K562 (cell line): ENCODE data around the gene PSMD13. TPM values are rescaled to one million over a fixed set of nuclear protein-coding genes. Genes with fewer than 3 reads are reported as not detected.
A peak's percentile ranks its signal among the peaks of the same experiment; 100 is the strongest.

Experiments
- CREM ChIP-seq: IDR thresholded peaks from 2 replicates; pipeline ENCODE4 v1.6.1; 2014; ENCODE audit warnings: antibody characterized with exemption, low read depth
- CTCFL ChIP-seq: IDR thresholded peaks from 2 replicates; pipeline ENCODE4 v1.6.1; 2011; ENCODE audit warnings: borderline replicate concordance, low read depth, mild to moderate bottlenecking, moderate library complexity, low read length; ENCODE audit not compliant: insufficient read depth, poor library complexity, severe bottlenecking
- FIP1L1 ChIP-seq: fragments of 200-400 bp; formaldehyde crosslinking; IDR thresholded peaks from 2 replicates; pipeline ENCODE4 v1.6.1; 2018; ENCODE audit warnings: mild to moderate bottlenecking, low read depth, low read length; ENCODE audit not compliant: poor library complexity, severe bottlenecking
- GABPB2 ChIP-seq: fragments of 250-450 bp; sonication (Bioruptor Pico); conservative IDR thresholded peaks from 2 replicates; pipeline ENCODE4 v1.5.1; 2021; ENCODE audit warnings: mild to moderate bottlenecking
- HDAC6 ChIP-seq: IDR thresholded peaks from 2 replicates; pipeline ENCODE4 v1.6.1; 2012; ENCODE audit warnings: low read depth, mild to moderate bottlenecking, control low read depth, inconsistent platforms, low read length, moderate library complexity
- HMGXB4 ChIP-seq: sonication (generic); formaldehyde crosslinking; IDR thresholded peaks from 2 replicates; pipeline ENCODE4 v1.8.1; 2023; ENCODE audit warnings: mild to moderate bottlenecking, missing genetic modification reagents
- MEF2D ChIP-seq: conservative IDR thresholded peaks from 2 replicates; pipeline ENCODE4 v1.6.1; 2016; ENCODE audit warnings: low read depth, missing genetic modification characterization, missing compliant biosample characterization
- MIER1 ChIP-seq: fragments of 450-650 bp; IDR thresholded peaks from 2 replicates; pipeline ENCODE4 v1.6.1; 2016; ENCODE audit warnings: antibody characterized with exemption, mild to moderate bottlenecking, low read depth
- RFX7 ChIP-seq: fragments of 250-450 bp; sonication (Bioruptor Pico); IDR thresholded peaks from 2 replicates; pipeline ENCODE4 v1.5.1; 2021; ENCODE audit warnings: mild to moderate bottlenecking
- SAP30 ChIP-seq: fragments of 200-600 bp; sonication (generic); IDR thresholded peaks from 2 replicates; pipeline ENCODE4 v1.6.1; 2012; ENCODE audit warnings: borderline replicate concordance, low read depth, mild to moderate bottlenecking, moderate library complexity, low read length, control low read depth, inconsistent platforms; ENCODE audit not compliant: insufficient read depth, poor library complexity, severe bottlenecking
- SREBF1 ChIP-seq: fragments of 150-350 bp; IDR thresholded peaks from 2 replicates; pipeline ENCODE4 v1.6.1; 2014; ENCODE audit warnings: antibody characterized with exemption, low read depth, low read length, borderline replicate concordance
- SRSF1 ChIP-seq: fragments of 200-400 bp; formaldehyde crosslinking; IDR thresholded peaks from 2 replicates; pipeline ENCODE4 v1.6.1; 2017; ENCODE audit warnings: mild to moderate bottlenecking, low read depth, low read length, moderate library complexity
- TCF7L2 ChIP-seq: fragments of 150-350 bp; IDR thresholded peaks from 2 replicates; pipeline ENCODE4 v1.6.1; 2016; ENCODE audit warnings: low read depth, mild to moderate bottlenecking, low read length, moderate library complexity
- TOE1 ChIP-seq, 2 experiments: fragments of 450-650 bp in 1 of 2; sonication (generic) in 1 of 2; formaldehyde crosslinking in 1 of 2; IDR thresholded peaks; 2 replicates each; pipeline versions ENCODE4 v1.7.1 to v1.8.0; 2016 to 2022; ENCODE audit warnings: borderline replicate concordance in 2 of 2, mild to moderate bottlenecking in 2 of 2, antibody characterized with exemption in 1 of 2, inconsistent platforms in 1 of 2, low read depth in 1 of 2, missing genetic modification reagents in 1 of 2, moderate library complexity in 1 of 2
- XRCC3 ChIP-seq: fragments of 450-650 bp; IDR thresholded peaks from 2 replicates; pipeline ENCODE4 v1.6.1; 2017; ENCODE audit warnings: mild to moderate bottlenecking, moderate library complexity
- ZBTB11 ChIP-seq, 3 experiments: fragments of 200-800 bp in 1 of 3; fragments of 250-450 bp in 1 of 3; fragments of 450-650 bp in 1 of 3; sonication (Bioruptor Pico) in 1 of 3; sonication (Bioruptor generic) in 1 of 3; formaldehyde crosslinking in 1 of 3; IDR thresholded peaks; 2 replicates each; pipeline versions ENCODE4 v1.6.1 to v1.8.0; 2016 to 2022; ENCODE audit warnings: mild to moderate bottlenecking in 2 of 3, missing genetic modification characterization in 2 of 3, missing compliant biosample characterization in 1 of 3, moderate library complexity in 1 of 3
- ZFPM2 ChIP-seq: fragments of 250-450 bp; sonication (Bioruptor Pico); IDR thresholded peaks from 2 replicates; pipeline ENCODE4 v1.5.1; 2022; ENCODE audit warnings: mild to moderate bottlenecking
- ZNF165 ChIP-seq: fragments of 250-450 bp; sonication (Bioruptor Pico); IDR thresholded peaks from 2 replicates; pipeline ENCODE4 v1.4.0; 2020; ENCODE audit warnings: borderline replicate concordance
- polyA plus RNA-seq, 8 experiments: library from polyadenylated mRNA; depleted of rRNA in 4 of 8; stranded (reverse) in 5 of 8; unstranded in 3 of 8; fragments of >200 nt; fragmentation: Nextera tagmentation in 2 of 8; fragmentation: Illumina TruSeq in 1 of 8; extraction: Ambion mirVana in 2 of 8; extraction: Trizol in 1 of 8; gene quantifications; 2 replicates each; pipeline versions ENCODE4 v1.2.1 to v1.2.3, GENCODE V29; 2011 to 2014; ENCODE audit warnings: inconsistent platforms in 1 of 8, missing spikeins in 1 of 8
- total RNA-seq, 7 experiments: library from RNA; depleted of rRNA in 6 of 7; stranded (reverse); fragments of >200 nt in 6 of 7; fragmentation: Illumina TruSeq in 2 of 7; extraction: Trizol in 2 of 7; gene quantifications; 2 replicates each; pipeline versions ENCODE4 v1.2.1 to v1.2.3, GENCODE V29; 2011 to 2021; ENCODE audit warnings: low replicate concordance in 1 of 7

Gene PSMD13
- total and polyA plus RNA-seq, 9 of the 15 experiments (the other 6 are each of a cell fraction or from before 2014, with no cell fraction given) = 185 to 383 (median 267) TPM

- TF ChIP-seq GABPB2 (CRISPR knock-in tag) (no peak), SRSF1 (no peak), TOE1 (IDR thresholded peaks at IDR 0.05; ENCODE audit: borderline replicate concordance) (peak; percentile 9; the same call in 1 of the 2 replicates), TOE1 (CRISPR knock-in tag; IDR thresholded peaks at IDR 0.05; ENCODE audit: borderline replicate concordance, low read depth) (peak; percentile 16; the same call in 1 of the 2 replicates), RFX7 (CRISPR knock-in tag) (no peak), CTCFL (no peak), SAP30 (peak; percentile 95), CREM (peak; percentile 63), ZBTB11 (CRISPR knock-in tag; IDR thresholded peaks at IDR 0.05) (peak; percentile 75 to 97 (median 84); a peak in 5 of 6 replicates), TCF7L2 (no peak), MIER1 (no peak), ZFPM2 (CRISPR knock-in tag) (no peak), HDAC6 (no peak), FIP1L1 (no peak), MEF2D (tag) (no peak), XRCC3 (no peak), ZNF165 (no peak), SREBF1 (no peak), HMGXB4 (CRISPR knock-in tag) (no peak)
Observed at GRCh38 chr11:236774-237767, at the start of gene PSMD13 (continued).
